ENCODE data around the gene FANCE.
"Not testable (repeated sequence)": the region's sequence is repeated elsewhere in the genome, so short reads cannot be mapped to it uniquely, and the experiment has no call there.

The FANCE gene

GRCh38 chr6:35452183-35453090, at the start of gene FANCE:
FANCE (plus strand) TSS chr6:35452338; CDS start chr6:35452546, 208 bp downstream.
- peak; percentile 93 for DNase-seq

GRCh38 chr6:35402856-35403191, 49.3 kb upstream of the FANCE start:
- DNase-seq, result no peak

GRCh38 chr6:35403544-35404442, 48.3 kb upstream of the FANCE start:
- no peak for DNase-seq

GRCh38 chr6:35406711-35407485, 45.2 kb upstream of the FANCE start:
- DNase-seq, result no peak

- DNase-seq, result no peak
These were observed 42.9 kb upstream of the FANCE start for GRCh38 chr6:35409245-35409644.

- no peak for DNase-seq
These were observed 42.0 kb upstream of the FANCE start for GRCh38 chr6:35410131-35410530.

GRCh38 chr6:35411066-35411465, 41.1 kb upstream of the FANCE start:
- no peak for DNase-seq

GRCh38 chr6:35412102-35412501, 40.0 kb upstream of the FANCE start:
- no peak for DNase-seq

- DNase-seq, result no peak
These were observed 38.2 kb upstream of the FANCE start for GRCh38 chr6:35413911-35414310.

- no peak for DNase-seq
These were observed 36.9 kb upstream of the FANCE start for GRCh38 chr6:35415065-35415891.

GRCh38 chr6:35417979-35418661, 34.0 kb upstream of the FANCE start:
- DNase-seq, result no peak

- no peak for DNase-seq
These were observed 32.7 kb upstream of the FANCE start for GRCh38 chr6:35419417-35419816.

- no peak for DNase-seq
These were observed 32.2 kb upstream of the FANCE start for GRCh38 chr6:35419961-35420360.

- no peak for DNase-seq
These were observed 26.9 kb upstream of the FANCE start for GRCh38 chr6:35425284-35425683.

GRCh38 chr6:35426074-35426473, 26.1 kb upstream of the FANCE start:
- DNase-seq, result no peak

GRCh38 chr6:35427435-35427834, 24.7 kb upstream of the FANCE start:
- no peak for DNase-seq

- DNase-seq, result no peak
These were observed 24.3 kb upstream of the FANCE start for GRCh38 chr6:35427851-35428321.

- no peak for DNase-seq
These were observed 23.6 kb upstream of the FANCE start for GRCh38 chr6:35428421-35429149.

- DNase-seq, result no peak
These were observed 22.7 kb upstream of the FANCE start for GRCh38 chr6:35429463-35429862.

GRCh38 chr6:35432291-35432690, 19.8 kb upstream of the FANCE start:
- DNase-seq, result no peak

GRCh38 chr6:35432702-35433101, 19.4 kb upstream of the FANCE start:
- DNase-seq, result not testable (repeated sequence)

All from stimulated activated CD4-positive, alpha-beta T cell treated with anti-CD3 and anti-CD28 coated beads, Interleukin-12 subunit alpha, Interleukin-12 subunit beta, amount 100 ng/mL, for 4 hours (primary cell).